NCI-H2227 (cell line): Measurements from ENCODE around the gene DET1.
"Not testable (repeated sequence)": the region's sequence is repeated elsewhere in the genome, so short reads cannot be mapped to it uniquely, and the experiment has no call there.

Experiments used
- DNase-seq: peaks from one replicate; lab custom pipeline; 2025; ENCODE audit not compliant: unreplicated experiment; lab: John Stamatoyannopoulos, UW

DET1 gene

GRCh38 chr15:88498996-88499395, 47.5 kb downstream of the DET1 start:
- peak; percentile 69 for DNase-seq

GRCh38 chr15:88497109-88497765, 49.2 kb downstream of the DET1 start:
- no peak for DNase-seq

GRCh38 chr15:88493844-88494243, 52.6 kb downstream of the DET1 start:
- no peak for DNase-seq

- DNase-seq: no peak
These were observed 55.3 kb downstream of the DET1 start for GRCh38 chr15:88491158-88491557.

GRCh38 chr15:88490036-88490435, 56.4 kb downstream of the DET1 start:
- DNase-seq: no peak

GRCh38 chr15:88489321-88489720, 57.2 kb downstream of the DET1 start:
- no peak for DNase-seq

- DNase-seq: no peak
These were observed 58.5 kb downstream of the DET1 start for GRCh38 chr15:88487796-88488523.

- no peak for DNase-seq
These were observed 59.2 kb downstream of the DET1 start for GRCh38 chr15:88487178-88487795.

- DNase-seq: no peak
These were observed 61.7 kb downstream of the DET1 start for GRCh38 chr15:88484682-88485331.

GRCh38 chr15:88482263-88482662, 64.2 kb downstream of the DET1 start:
- no peak for DNase-seq

- DNase-seq: no peak
These were observed 65.5 kb downstream of the DET1 start for GRCh38 chr15:88480981-88481380.

GRCh38 chr15:88479169-88479568, 67.3 kb downstream of the DET1 start:
- no peak for DNase-seq

- DNase-seq: no peak
These were observed 68.6 kb downstream of the DET1 start for GRCh38 chr15:88477904-88478303.

GRCh38 chr15:88477126-88477525, 69.4 kb downstream of the DET1 start:
- no peak for DNase-seq

GRCh38 chr15:88476635-88477060, 69.8 kb downstream of the DET1 start:
- DNase-seq: peak; percentile 63

GRCh38 chr15:88473661-88474293, 72.7 kb downstream of the DET1 start:
- not testable (repeated sequence) for DNase-seq

- DNase-seq: no peak
These were observed 74.3 kb downstream of the DET1 start for GRCh38 chr15:88472225-88472624.

- DNase-seq: peak; percentile 21
These were observed 75.7 kb downstream of the DET1 start for GRCh38 chr15:88470625-88471372.

GRCh38 chr15:88469321-88469720, 77.2 kb downstream of the DET1 start:
- DNase-seq: no peak

- DNase-seq: not testable (repeated sequence)
These were observed 77.8 kb downstream of the DET1 start for GRCh38 chr15:88468721-88469120.
